Measurements from ENCODE around the gene SLBP.
"Not testable (repeated sequence)": the region's sequence is repeated elsewhere in the genome, so short reads cannot be mapped to it uniquely, and the experiment has no call there.

The SLBP gene

GRCh38 chr4:1676605-1677525, 35.3 kb downstream of the SLBP start:
- TF ChIP-seq GATA1 (IDR thresholded peaks at IDR 0.05; ENCODE audit: low read depth, low read length), result no peak
- TF ChIP-seq POLR2A (IDR thresholded peaks at IDR 0.05; ENCODE audit: low read length), result no peak
- DNase-seq, result peak; percentile 89 to 92

- no peak for DNase-seq
- TF ChIP-seq GATA1 (IDR thresholded peaks at IDR 0.05; ENCODE audit: low read depth, low read length) (no peak), POLR2A (IDR thresholded peaks at IDR 0.05; ENCODE audit: low read length) (no peak)
These were observed 36.3 kb downstream of the SLBP start for GRCh38 chr4:1675802-1676137.

- DNase-seq, result no peak
- TF ChIP-seq POLR2A (IDR thresholded peaks at IDR 0.05; ENCODE audit: low read length) (no peak), GATA1 (IDR thresholded peaks at IDR 0.05; ENCODE audit: low read depth, low read length) (no peak)
These were observed 36.9 kb downstream of the SLBP start for GRCh38 chr4:1675136-1675801.

GRCh38 chr4:1674682-1675081, 37.4 kb downstream of the SLBP start:
- no peak for DNase-seq
- TF ChIP-seq GATA1 (IDR thresholded peaks at IDR 0.05; ENCODE audit: low read depth, low read length) (no peak), POLR2A (IDR thresholded peaks at IDR 0.05; ENCODE audit: low read length) (no peak)

- TF ChIP-seq POLR2A (IDR thresholded peaks at IDR 0.05; ENCODE audit: low read length), result no peak
- TF ChIP-seq GATA1 (IDR thresholded peaks at IDR 0.05; ENCODE audit: low read depth, low read length), result no peak
- no peak for DNase-seq
These were observed 38.4 kb downstream of the SLBP start for GRCh38 chr4:1673671-1674070.

GRCh38 chr4:1671011-1671410, 41.1 kb downstream of the SLBP start:
- DNase-seq, result not testable (repeated sequence)

GRCh38 chr4:1670279-1670678, 41.8 kb downstream of the SLBP start:
- TF ChIP-seq POLR2A (IDR thresholded peaks at IDR 0.05; ENCODE audit: low read length) (no peak), GATA1 (IDR thresholded peaks at IDR 0.05; ENCODE audit: low read depth, low read length) (no peak)
- DNase-seq, result no peak

GRCh38 chr4:1669850-1670249, 42.3 kb downstream of the SLBP start:
- DNase-seq, result no peak
- TF ChIP-seq POLR2A (IDR thresholded peaks at IDR 0.05; ENCODE audit: low read length) (no peak), GATA1 (IDR thresholded peaks at IDR 0.05; ENCODE audit: low read depth, low read length) (no peak)

- no peak for TF ChIP-seq GATA1 (IDR thresholded peaks at IDR 0.05; ENCODE audit: low read depth, low read length)
- no peak for TF ChIP-seq POLR2A (IDR thresholded peaks at IDR 0.05; ENCODE audit: low read length)
- DNase-seq, result no peak
These were observed 42.8 kb downstream of the SLBP start for GRCh38 chr4:1669270-1669669.

GRCh38 chr4:1668488-1668840, 43.7 kb downstream of the SLBP start:
- no peak for DNase-seq
- no peak for TF ChIP-seq GATA1 (IDR thresholded peaks at IDR 0.05; ENCODE audit: low read depth, low read length)
- TF ChIP-seq POLR2A (IDR thresholded peaks at IDR 0.05; ENCODE audit: low read length), result no peak

GRCh38 chr4:1667273-1667672, 44.8 kb downstream of the SLBP start:
- no peak for DNase-seq

GRCh38 chr4:1666391-1666790, 45.7 kb downstream of the SLBP start:
- TF ChIP-seq POLR2A (IDR thresholded peaks at IDR 0.05; ENCODE audit: low read length), result no peak
- TF ChIP-seq GATA1 (IDR thresholded peaks at IDR 0.05; ENCODE audit: low read depth, low read length), result no peak
- no peak for DNase-seq

More at GRCh38 chr4:1667273-1667672, 44.8 kb downstream of the SLBP start:
- TF ChIP-seq POLR2A (IDR thresholded peaks at IDR 0.05; ENCODE audit: low read length), result no peak
- no peak for TF ChIP-seq GATA1 (IDR thresholded peaks at IDR 0.05; ENCODE audit: low read depth, low read length)

GRCh38 chr4:1664141-1664540, 48.0 kb downstream of the SLBP start:
- no peak for DNase-seq
- no peak for TF ChIP-seq GATA1 (IDR thresholded peaks at IDR 0.05; ENCODE audit: low read depth, low read length)
- no peak for TF ChIP-seq POLR2A (IDR thresholded peaks at IDR 0.05; ENCODE audit: low read length)

- TF ChIP-seq GATA1 (IDR thresholded peaks at IDR 0.05; ENCODE audit: low read depth, low read length) (no peak), POLR2A (IDR thresholded peaks at IDR 0.05; ENCODE audit: low read length) (no peak)
- DNase-seq, result no peak
These were observed 48.6 kb downstream of the SLBP start for GRCh38 chr4:1663549-1663948.

- no peak for DNase-seq
- TF ChIP-seq POLR2A (IDR thresholded peaks at IDR 0.05; ENCODE audit: low read length) (no peak), GATA1 (IDR thresholded peaks at IDR 0.05; ENCODE audit: low read depth, low read length) (no peak)
These were observed 50.4 kb downstream of the SLBP start for GRCh38 chr4:1661695-1662094.
